Measurements from ENCODE around the gene RAPSN. TPM values are rescaled to one million over a fixed set of nuclear protein-coding genes. Genes with fewer than 3 reads are reported as not detected.

Gene RAPSN
- total and polyA plus RNA-seq, 5 donors from 2014 or later, result 1.7 TPM; not detected in 4

DNA sequence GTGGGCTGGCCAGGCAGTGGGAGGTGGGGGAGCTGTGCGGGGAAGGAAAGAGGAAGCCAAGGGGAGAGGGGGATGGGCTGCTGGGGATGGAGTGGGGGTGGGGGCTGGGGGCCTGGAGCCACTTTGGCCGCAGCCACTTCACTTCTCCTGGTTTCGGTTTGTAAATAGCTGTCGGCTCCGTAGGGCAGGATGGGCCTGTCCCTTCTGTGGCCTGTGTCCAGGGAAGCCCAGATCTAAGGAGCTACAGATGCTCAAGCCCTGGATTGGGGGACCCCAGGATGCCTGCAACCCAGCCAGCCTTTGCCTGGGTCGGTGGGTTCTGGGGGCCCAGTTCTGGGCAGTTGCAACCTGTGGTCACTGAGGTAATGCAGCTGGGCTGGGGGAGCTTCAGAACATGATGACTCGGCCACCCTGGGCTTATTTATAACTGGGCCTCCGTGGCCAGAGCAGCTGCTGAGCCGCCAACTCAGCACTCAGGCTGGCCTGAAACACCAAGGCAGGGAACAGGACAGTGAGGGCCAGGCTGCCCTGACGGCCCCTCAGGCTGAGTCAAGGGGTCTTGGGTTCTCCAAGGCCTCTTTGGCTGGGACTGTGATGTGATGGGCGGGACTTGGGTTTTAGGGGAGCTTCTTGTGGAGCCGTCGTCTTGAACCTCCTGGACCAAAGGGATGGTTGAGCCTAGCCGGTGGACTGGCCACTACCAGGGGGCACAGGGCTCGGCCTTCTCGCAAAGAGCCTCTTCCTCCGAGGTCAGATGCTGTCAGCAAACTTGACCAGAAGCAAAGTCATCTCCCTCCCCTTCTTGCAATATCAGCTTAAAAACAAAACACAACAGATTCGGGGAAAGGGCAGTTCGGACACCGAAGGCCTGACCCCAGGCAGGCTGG, 55.5 kb downstream of the RAPSN start:
- peaks cover 44% of the 10 kb centered on the region for H3K4me1 ChIP-seq (ENCODE audit: control insufficient read depth, insufficient read depth, low read length, poor library complexity, severe bottlenecking)
- Mint-ChIP-seq H3K9me3 (no peaks in the 10 kb centered on the region), H3K36me3 (no peaks in the 10 kb centered on the region), H3K4me3 (peak overlapping the region in 2 of 4 donors; percentile 81 to 88), H3K27me3 (no peaks in the 10 kb centered on the region), H3K4me1 (peaks cover 0 to 79% (median 18%) of the 10 kb centered on the region in 4 donors), H3K27ac (peak overlapping the region; percentile 63 to 89 (median 87))
- H3K9me3 ChIP-seq (ENCODE audit: control insufficient read depth in 2 of 2, low read length in 2 of 2), result no peaks in the 10 kb centered on the region
- no peak for DNase-seq
- no peak overlapping the region for H3K4me3 ChIP-seq (ENCODE audit: low read depth, low read length)
- H3K27me3 ChIP-seq (ENCODE audit: control insufficient read depth, insufficient read depth, low read length), result no peaks in the 10 kb centered on the region
- H3K27ac ChIP-seq (ENCODE audit: insufficient read depth, low read length, poor library complexity, severe bottlenecking), result no peak overlapping the region
- H3K36me3 ChIP-seq (ENCODE audit: control insufficient read depth, insufficient read depth, low read length), result no peaks in the 10 kb centered on the region
- no peak for ATAC-seq (ENCODE audit: low read depth in 2 of 2)

DNA sequence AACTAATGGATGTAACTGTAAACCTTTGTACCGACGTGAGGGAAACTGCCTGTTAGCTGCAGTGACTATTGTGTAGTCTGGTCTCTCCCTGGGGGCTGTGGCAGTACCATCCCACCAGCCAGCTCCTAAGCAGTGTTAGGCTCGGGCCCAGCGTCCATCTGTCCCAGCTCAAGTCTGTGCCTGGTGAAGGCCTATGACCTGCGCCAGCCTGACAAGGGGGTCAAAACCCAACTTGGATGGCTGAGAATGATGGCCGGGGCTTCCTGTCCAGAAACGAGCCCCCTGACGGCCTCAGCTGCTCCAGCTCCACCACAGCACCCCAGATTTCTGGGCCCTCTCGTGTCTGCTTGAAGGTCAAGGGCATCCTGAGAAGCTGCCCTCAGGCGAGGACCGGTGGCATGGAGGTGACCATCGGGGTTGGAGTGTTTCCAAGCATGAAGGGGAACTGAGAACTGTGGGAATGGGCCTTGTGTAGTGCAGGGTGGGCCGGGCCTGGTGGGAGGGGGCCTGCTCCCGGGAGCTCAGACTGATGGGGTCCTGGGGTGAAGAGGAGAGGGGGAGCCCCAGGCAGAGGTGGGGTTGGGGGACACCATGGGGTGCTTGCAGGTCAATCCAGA, 56.3 kb downstream of the RAPSN start:
- H3K4me1 Mint-ChIP-seq, result peaks cover 0 to 77% (median 16%) of the 10 kb centered on the region in 4 donors
- DNase-seq (no peak), ATAC-seq (ENCODE audit: low read depth in 2 of 2) (no peak)
- no peak overlapping the region for H3K4me3 ChIP-seq (ENCODE audit: low read depth, low read length)
- no peaks in the 10 kb centered on the region for H3K36me3 Mint-ChIP-seq
- peak overlapping the region; percentile 51 to 74 (median 69) for H3K27ac Mint-ChIP-seq
- no peaks in the 10 kb centered on the region for H3K36me3 ChIP-seq (ENCODE audit: control insufficient read depth, insufficient read depth, low read length)
- H3K4me1 ChIP-seq (ENCODE audit: control insufficient read depth, insufficient read depth, low read length, poor library complexity, severe bottlenecking), result peaks cover 44% of the 10 kb centered on the region
- H3K4me3 Mint-ChIP-seq, result no peak overlapping the region
- H3K27ac ChIP-seq (ENCODE audit: insufficient read depth, low read length, poor library complexity, severe bottlenecking), result no peak overlapping the region
- no peaks in the 10 kb centered on the region for H3K27me3 ChIP-seq (ENCODE audit: control insufficient read depth, insufficient read depth, low read length)
- H3K9me3 Mint-ChIP-seq, result no peaks in the 10 kb centered on the region
- H3K9me3 ChIP-seq (ENCODE audit: control insufficient read depth in 2 of 2, low read length in 2 of 2), result no peaks in the 10 kb centered on the region
- H3K27me3 Mint-ChIP-seq, result no peaks in the 10 kb centered on the region

DNA sequence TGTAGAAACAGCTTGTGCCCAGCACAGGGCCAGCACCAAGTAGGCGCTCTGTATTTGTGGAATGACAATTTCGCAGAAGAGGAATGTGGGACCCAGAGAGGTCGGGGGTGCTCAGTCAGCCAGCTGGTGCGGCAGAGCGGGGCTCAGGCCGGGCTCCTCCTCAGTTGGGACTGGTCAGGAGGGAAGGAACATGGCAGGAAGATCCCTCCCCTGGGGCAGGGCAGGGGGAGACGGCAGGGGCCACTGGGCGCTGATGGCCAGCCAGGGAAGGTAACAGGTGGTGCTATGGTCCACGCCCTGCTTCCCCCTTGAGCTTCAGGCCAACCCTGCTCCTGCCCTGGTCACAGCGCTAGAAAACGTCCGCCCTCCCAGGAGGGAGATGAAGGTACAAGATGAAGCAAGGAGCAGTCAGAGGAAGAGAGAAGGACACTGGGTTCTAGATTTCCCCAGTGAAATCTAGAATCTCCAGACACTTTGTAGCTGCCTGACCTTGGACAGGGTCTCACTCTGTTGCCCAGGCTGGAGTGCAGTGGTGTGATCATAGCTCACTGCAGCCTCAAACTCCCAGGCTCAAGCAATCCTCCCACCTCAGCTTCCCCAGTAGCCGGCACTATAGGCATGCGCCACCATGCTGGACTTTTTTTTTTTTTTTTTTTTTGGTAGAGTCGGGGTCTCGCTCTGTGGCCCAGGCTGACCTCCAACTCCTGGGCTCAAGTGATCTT, 57.1 kb downstream of the RAPSN start:
- ATAC-seq (ENCODE audit: low read depth in 2 of 2) (no peak), DNase-seq (no peak)
- H3K9me3 ChIP-seq (ENCODE audit: control insufficient read depth in 2 of 2, low read length in 2 of 2), result no peaks in the 10 kb centered on the region
- no peaks in the 10 kb centered on the region for H3K27me3 ChIP-seq (ENCODE audit: control insufficient read depth, insufficient read depth, low read length)
- no peaks in the 10 kb centered on the region for H3K36me3 Mint-ChIP-seq
- peaks cover 0 to 73% (median 12%) of the 10 kb centered on the region in 4 donors for H3K4me1 Mint-ChIP-seq
- peak overlapping the region; percentile 46 to 74 (median 69) for H3K27ac Mint-ChIP-seq
- no peaks in the 10 kb centered on the region for H3K27me3 Mint-ChIP-seq
- H3K4me1 ChIP-seq (ENCODE audit: control insufficient read depth, insufficient read depth, low read length, poor library complexity, severe bottlenecking), result peaks cover 44% of the 10 kb centered on the region
- H3K36me3 ChIP-seq (ENCODE audit: control insufficient read depth, insufficient read depth, low read length), result no peaks in the 10 kb centered on the region
- H3K27ac ChIP-seq (ENCODE audit: insufficient read depth, low read length, poor library complexity, severe bottlenecking), result no peak overlapping the region
- no peaks in the 10 kb centered on the region for H3K9me3 Mint-ChIP-seq
- peak overlapping the region in 1 of 4 donors; percentile 8 for H3K4me3 Mint-ChIP-seq
- H3K4me3 ChIP-seq (ENCODE audit: low read depth, low read length), result no peak overlapping the region

DNA sequence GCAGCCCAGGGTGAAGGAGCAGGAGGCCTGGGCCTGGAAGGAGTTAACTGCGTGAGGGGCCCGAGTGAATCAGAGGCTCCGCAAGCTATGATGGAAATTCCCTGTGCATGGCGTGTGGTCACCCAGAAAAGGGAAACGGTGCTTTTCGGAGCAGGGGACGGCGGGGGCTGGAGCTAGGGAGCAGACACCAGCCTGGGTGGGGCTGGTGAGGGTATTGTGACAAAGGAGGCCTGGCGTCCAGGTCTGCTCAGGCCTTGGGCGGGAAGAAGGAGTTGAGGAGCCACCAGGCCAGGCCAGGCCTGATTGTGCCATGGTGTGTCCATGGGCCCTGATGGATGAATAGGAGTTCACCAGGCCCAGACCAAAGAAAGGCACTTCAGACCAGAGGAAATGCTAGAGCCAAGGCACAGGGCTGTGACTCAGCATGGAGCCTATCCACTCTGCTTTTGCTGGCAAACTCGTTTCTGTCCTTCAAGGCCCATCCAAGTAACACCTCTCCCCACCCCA, 57.8 kb downstream of the RAPSN start:
- Mint-ChIP-seq H3K27me3 (no peaks in the 10 kb centered on the region), H3K9me3 (no peaks in the 10 kb centered on the region), H3K36me3 (no peaks in the 10 kb centered on the region), H3K27ac (peak overlapping the region; percentile 36 to 95 (median 73)), H3K4me1 (peaks cover 0 to 70% (median 12%) of the 10 kb centered on the region in 4 donors), H3K4me3 (no peak overlapping the region)
- Histone ChIP-seq H3K4me1 (ENCODE audit: control insufficient read depth, insufficient read depth, low read length, poor library complexity, severe bottlenecking) (peaks cover 42% of the 10 kb centered on the region), H3K9me3 (ENCODE audit: control insufficient read depth in 2 of 2, low read length in 2 of 2) (no peaks in the 10 kb centered on the region), H3K36me3 (ENCODE audit: control insufficient read depth, insufficient read depth, low read length) (no peaks in the 10 kb centered on the region), H3K27me3 (ENCODE audit: control insufficient read depth, insufficient read depth, low read length) (no peaks in the 10 kb centered on the region), H3K4me3 (ENCODE audit: low read depth, low read length) (no peak overlapping the region), H3K27ac (ENCODE audit: insufficient read depth, low read length, poor library complexity, severe bottlenecking) (no peak overlapping the region)
- no peak for DNase-seq
- peak in 1 of 2 donors; percentile 13 for ATAC-seq (ENCODE audit: low read depth in 2 of 2)

- DNase-seq, result no peak
- no peaks in the 10 kb centered on the region for H3K9me3 ChIP-seq (ENCODE audit: control insufficient read depth in 2 of 2, low read length in 2 of 2)
- no peaks in the 10 kb centered on the region for H3K27me3 ChIP-seq (ENCODE audit: control insufficient read depth, insufficient read depth, low read length)
- H3K4me1 ChIP-seq (ENCODE audit: control insufficient read depth, insufficient read depth, low read length, poor library complexity, severe bottlenecking), result peaks cover 35% of the 10 kb centered on the region
- H3K4me3 ChIP-seq (ENCODE audit: low read depth, low read length), result no peak overlapping the region
- no peaks in the 10 kb centered on the region for H3K36me3 ChIP-seq (ENCODE audit: control insufficient read depth, insufficient read depth, low read length)
- no peaks in the 10 kb centered on the region for H3K36me3 Mint-ChIP-seq
- H3K4me1 Mint-ChIP-seq, result peaks cover 0 to 63% (median 9%) of the 10 kb centered on the region in 4 donors
- no peak overlapping the region for H3K27ac ChIP-seq (ENCODE audit: insufficient read depth, low read length, poor library complexity, severe bottlenecking)
- H3K4me3 Mint-ChIP-seq, result no peak overlapping the region
- no peaks in the 10 kb centered on the region for H3K27me3 Mint-ChIP-seq
- H3K9me3 Mint-ChIP-seq, result no peaks in the 10 kb centered on the region
- no peak for ATAC-seq (ENCODE audit: low read depth in 2 of 2)
- H3K27ac Mint-ChIP-seq, result peak overlapping the region in 2 of 3 donors; percentile 73 to 75
Observed at GRCh38 chr11:47390422-47390760, 58.5 kb downstream of the RAPSN start.

DNA sequence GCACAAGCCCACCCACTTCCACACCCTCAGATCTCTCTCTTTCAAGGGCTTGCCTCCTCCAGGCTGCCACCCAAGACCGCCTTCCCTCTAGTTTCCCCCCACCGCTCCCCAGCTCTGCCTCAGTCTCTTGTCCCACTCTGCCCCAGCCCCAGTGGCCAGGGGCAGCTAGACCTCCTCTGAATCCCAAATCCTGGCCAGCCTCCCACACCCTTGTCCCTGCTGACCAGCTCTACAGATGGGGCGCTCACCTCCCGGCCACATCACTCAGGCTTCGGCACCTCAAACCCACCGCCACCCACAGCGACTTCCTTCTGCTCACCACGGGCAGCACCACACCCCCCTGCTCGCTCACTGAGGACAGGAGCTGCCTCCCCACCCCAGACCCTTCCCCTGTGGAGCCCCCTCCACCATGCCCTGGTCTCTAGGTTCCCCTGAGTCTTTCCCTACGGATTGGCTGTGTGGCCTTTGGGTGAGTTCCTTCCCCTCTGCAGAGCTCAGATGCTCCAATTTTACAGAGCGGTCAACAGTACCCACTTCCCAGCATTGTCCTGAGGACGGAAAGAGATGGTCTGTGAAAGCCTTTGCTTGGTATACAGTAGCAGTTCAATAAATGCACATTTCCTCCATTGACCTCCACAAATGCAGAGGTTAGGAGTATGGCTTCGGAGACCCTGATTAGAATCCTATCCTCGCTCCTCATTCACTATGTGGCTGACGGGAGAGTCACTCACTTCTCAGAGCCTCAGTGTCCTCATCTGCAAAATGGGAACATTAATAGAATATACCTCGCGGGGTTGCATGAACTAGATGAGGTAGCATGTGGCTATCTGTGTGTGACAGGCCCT, 59.1 kb downstream of the RAPSN start:
- H3K27me3 Mint-ChIP-seq, result no peaks in the 10 kb centered on the region
- H3K36me3 ChIP-seq (ENCODE audit: control insufficient read depth, insufficient read depth, low read length), result no peaks in the 10 kb centered on the region
- H3K36me3 Mint-ChIP-seq, result no peaks in the 10 kb centered on the region
- H3K9me3 ChIP-seq (ENCODE audit: control insufficient read depth in 2 of 2, low read length in 2 of 2), result no peaks in the 10 kb centered on the region
- no peak overlapping the region for H3K27ac ChIP-seq (ENCODE audit: insufficient read depth, low read length, poor library complexity, severe bottlenecking)
- H3K4me1 Mint-ChIP-seq, result peaks cover 0 to 57% (median 9%) of the 10 kb centered on the region in 4 donors
- ATAC-seq (ENCODE audit: low read depth in 2 of 2) (no peak), DNase-seq (no peak)
- H3K27ac Mint-ChIP-seq, result peak overlapping the region; percentile 38 to 75 (median 73)
- H3K27me3 ChIP-seq (ENCODE audit: control insufficient read depth, insufficient read depth, low read length), result no peaks in the 10 kb centered on the region
- H3K4me3 ChIP-seq (ENCODE audit: low read depth, low read length), result no peak overlapping the region
- peak overlapping the region in 1 of 4 donors; percentile 71 for H3K4me3 Mint-ChIP-seq
- no peaks in the 10 kb centered on the region for H3K9me3 Mint-ChIP-seq
- H3K4me1 ChIP-seq (ENCODE audit: control insufficient read depth, insufficient read depth, low read length, poor library complexity, severe bottlenecking), result peaks cover 29% of the 10 kb centered on the region
